ENCODE measurements around the gene MAN2B2.

- TF ChIP-seq CTCF (IDR thresholded peaks at IDR 0.05) (no peak), POLR2AphosphoS5 (IDR thresholded peaks at IDR 0.05) (no peak), POLR2A (IDR thresholded peaks at IDR 0.05) (no peak), EP300 (IDR thresholded peaks at IDR 0.05) (no peak)
Measured at GRCh38 chr4:6555519-6555918, 19.5 kb upstream of the MAN2B2 start.

Data from sigmoid colon (tissue), 4 donors.